ENCODE measurements around the gene DACH1.

The DACH1 gene

GRCh38 chr13:71774863-71775262, 92.1 kb downstream of the DACH1 start:
- DNase-seq (ENCODE audit: low spot score) = no peak

DNA sequence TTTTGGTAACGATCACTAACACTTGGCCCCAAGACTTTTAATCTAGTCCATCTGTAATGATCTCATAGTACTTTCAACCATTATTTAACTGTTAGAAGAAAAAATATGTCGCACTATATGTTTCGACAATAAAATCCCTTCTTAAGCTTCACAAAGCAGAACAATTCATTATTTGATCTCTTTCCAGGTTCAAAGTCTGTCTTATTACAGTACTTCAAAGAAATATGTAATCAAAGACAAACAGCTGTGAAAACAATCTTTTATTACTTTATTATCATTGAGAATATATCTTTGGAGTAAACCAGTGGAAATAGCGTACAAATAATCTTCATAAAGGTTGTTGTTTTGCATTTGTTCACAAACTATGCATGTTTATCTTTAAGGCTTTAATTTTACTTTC, 93.5 kb downstream of the DACH1 start:
- DNase-seq (ENCODE audit: low spot score) = no peak

- DNase-seq (ENCODE audit: low spot score) = no peak
Measured at GRCh38 chr13:71772361-71772760, 94.6 kb downstream of the DACH1 start.

- no peak for DNase-seq (ENCODE audit: low spot score)
Measured at GRCh38 chr13:71771144-71771543, 95.9 kb downstream of the DACH1 start.

- DNase-seq (ENCODE audit: low spot score) = no peak
Measured at GRCh38 chr13:71770710-71771109, 96.3 kb downstream of the DACH1 start.

- no peak for DNase-seq (ENCODE audit: low spot score)
Measured at GRCh38 chr13:71768881-71769280, 98.1 kb downstream of the DACH1 start.

GRCh38 chr13:71759651-71760511, 107.1 kb downstream of the DACH1 start:
- no peak for DNase-seq (ENCODE audit: low spot score)

DNA sequence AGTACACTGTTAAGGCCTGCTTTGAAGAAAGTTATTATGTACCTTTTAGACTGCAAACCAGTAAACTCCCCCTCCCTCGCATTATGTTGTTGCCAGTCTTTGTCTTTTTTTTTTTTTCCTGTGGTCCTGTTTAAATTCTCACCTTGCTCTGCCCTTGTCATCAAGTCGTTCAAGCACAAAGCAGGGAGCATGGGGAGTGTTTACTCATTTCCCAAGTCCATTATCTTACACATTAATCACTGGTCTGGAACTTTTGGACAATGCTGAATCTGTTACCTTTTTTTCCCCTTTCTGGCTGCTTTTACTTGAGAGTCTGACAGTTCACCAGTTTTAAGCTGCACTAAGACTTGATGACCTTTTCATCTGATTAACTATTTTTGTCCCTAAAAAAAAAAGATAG, 108.2 kb downstream of the DACH1 start:
- no peak for DNase-seq (ENCODE audit: low spot score)

- DNase-seq (ENCODE audit: low spot score) = no peak
Measured at GRCh38 chr13:71754407-71754974, 112.5 kb downstream of the DACH1 start.

DNA sequence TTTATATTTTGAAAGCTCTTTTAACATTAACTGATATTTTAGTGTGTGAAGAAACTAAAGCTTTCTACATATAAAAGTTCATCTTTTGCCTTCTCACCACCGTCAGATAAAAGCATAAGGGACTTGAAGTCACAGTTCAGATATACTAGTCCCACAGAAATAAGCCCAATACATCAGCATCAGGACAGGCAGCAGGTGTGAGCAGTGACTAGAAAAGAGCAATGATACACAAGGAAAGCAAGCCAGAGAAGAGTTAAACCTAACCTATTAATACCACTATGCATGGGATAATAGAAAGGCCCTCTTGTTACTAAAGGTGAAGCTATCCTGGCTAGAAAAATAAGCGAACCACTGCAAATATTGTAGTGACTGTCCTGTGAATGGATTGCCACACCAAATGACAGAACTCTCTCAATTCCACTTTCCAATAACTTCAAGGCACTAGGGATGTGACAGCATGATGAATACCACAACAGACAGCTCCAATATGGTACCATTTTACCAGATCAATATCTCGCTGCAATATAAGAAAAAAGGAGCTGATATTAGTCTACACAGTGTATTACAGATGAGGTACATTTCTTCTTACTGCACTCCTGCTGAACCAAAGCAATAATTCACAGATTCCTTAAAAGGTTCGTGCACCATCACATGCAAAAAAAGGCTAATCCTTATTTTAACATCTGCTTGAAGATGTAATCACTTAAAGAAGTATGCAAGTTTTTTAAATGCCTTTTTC, 114.1 kb downstream of the DACH1 start:
- DNase-seq (ENCODE audit: low spot score) = no peak

- DNase-seq (ENCODE audit: low spot score) = no peak
Measured at GRCh38 chr13:71751073-71751472, 115.9 kb downstream of the DACH1 start.

- DNase-seq (ENCODE audit: low spot score) = no peak
Measured at GRCh38 chr13:71730267-71730666, 136.7 kb downstream of the DACH1 start.

DNA sequence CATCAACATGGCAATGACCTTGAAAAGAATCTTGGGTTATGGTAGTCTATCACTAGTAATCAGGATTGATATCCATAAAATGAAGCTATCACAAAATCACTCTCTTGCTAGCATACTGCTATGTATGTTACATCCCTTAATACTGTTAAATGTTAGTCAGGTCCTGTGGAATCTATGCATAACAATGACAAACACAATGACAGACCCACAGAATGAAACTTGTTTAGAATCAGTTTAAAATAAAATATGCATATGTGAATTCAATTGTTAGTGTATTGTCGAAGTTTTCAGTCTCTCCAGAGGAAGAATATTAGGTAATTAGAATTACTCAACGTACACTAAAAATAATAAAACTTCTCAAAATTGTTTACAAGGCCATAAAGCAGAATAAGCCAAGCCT, 137.6 kb downstream of the DACH1 start:
- DNase-seq (ENCODE audit: low spot score) = no peak

- no peak for DNase-seq (ENCODE audit: low spot score)
Measured at GRCh38 chr13:71727662-71728061, 139.3 kb downstream of the DACH1 start.

- DNase-seq (ENCODE audit: low spot score) = no peak
Measured at GRCh38 chr13:71727042-71727441, 140.0 kb downstream of the DACH1 start.

DNA sequence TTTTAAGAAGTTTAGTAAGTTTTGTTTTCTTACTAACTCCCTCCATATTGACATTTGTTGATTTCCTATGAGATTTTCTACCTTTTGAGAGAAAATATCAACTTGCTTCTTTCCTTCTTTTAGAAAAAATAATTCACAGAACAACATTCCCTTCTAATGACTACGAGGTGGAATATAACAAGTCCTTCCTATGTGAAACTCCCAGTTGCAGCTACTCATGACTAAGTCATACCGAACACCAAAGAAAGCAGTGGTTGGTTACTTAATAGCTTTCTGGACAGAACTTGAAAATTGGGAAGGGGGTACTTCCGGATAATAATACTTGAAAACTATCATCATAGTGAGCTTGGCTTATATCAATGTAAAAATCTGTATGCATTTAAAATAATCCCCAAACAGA, 144.8 kb downstream of the DACH1 start:
- no peak for DNase-seq (ENCODE audit: low spot score)

DNA sequence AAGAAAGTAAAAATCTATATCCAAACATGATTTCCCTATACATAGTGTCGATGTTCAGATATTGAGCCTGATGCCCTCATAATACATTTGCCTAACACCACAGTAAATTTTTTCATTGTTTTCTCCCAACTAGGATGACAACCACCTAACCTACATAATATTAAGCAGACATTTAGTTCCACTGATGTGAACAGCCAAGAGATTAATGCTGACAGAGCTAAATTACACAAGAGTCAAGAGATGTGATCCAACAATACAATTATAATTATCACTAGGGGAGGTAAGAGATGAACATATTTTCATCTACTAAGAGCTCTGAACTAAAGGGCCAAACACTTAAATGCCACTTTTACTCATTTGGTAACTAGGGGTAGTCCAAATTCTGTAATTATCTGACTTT, 145.9 kb downstream of the DACH1 start:
- no peak for DNase-seq (ENCODE audit: low spot score)

DNA sequence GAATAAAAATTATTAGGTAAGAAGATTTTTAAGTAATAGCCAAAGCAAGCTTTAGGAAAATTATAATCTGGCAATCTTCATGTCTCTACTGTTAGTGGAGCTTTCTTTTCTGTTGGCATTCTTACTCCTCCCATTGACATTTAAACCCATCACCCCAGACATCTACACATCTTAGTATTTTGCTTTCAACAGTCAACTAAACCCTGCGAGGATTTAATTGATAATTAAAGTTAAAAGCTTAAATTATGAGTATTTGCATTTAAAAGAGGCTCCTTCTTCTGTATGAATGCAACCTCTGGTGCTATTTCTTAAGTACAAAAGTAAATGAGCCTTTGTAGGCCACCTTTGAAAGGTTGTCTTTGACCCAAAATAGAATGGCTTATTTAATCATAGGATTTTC, 148.1 kb downstream of the DACH1 start:
- no peak for DNase-seq (ENCODE audit: low spot score)

GRCh38 chr13:71714802-71715375, 152.1 kb downstream of the DACH1 start:
- no peak for DNase-seq (ENCODE audit: low spot score)

- no peak for DNase-seq (ENCODE audit: low spot score)
Measured at GRCh38 chr13:71712988-71713653, 153.9 kb downstream of the DACH1 start.

DNA sequence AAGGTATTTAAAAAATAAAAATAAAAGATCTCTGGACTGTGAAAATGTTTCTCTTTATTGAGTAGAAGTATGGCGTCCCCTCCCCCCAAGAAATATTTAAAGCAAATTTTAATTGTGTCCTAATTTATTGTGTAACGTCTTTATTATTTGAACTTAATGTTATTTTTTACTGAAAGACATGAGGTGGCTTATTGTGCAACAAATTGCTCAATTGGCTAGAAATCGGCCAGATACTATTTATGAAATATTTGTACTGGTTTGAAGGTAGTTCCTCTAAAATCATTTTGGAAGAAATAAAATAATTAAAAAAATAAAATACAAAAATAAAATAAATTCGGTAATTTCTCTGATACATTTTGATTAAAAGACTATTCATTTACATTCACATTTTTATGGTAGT, 162.3 kb downstream of the DACH1 start:
- no peak for DNase-seq (ENCODE audit: low spot score)

- DNase-seq (ENCODE audit: low spot score) = no peak
Measured at GRCh38 chr13:71703138-71703537, 163.9 kb downstream of the DACH1 start.

Measured in AG08396 (cell line).